ENCODE data around the gene PTPRN2.

DNA sequence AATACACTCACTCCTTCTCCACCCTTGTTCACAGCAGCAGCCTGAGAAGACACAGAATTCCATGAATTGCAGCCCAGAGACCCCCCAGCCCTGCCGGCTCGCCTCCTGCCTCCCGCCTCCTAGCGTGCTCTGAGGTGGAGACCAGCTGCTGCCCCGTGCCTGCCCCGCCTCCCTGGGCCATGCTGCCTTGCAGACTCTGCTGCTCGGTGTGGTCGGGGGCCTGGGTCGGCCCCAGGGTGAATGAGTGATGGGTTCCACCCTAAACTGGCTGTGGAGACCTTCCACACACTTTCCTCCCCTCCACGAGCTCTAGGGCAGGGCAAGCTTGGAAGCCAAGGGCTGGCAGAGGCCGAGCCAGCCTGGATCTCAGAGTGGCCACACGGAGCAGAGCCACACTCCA, 771.5 kb downstream of the PTPRN2 start:
- TF ChIP-seq, protein P1, sequence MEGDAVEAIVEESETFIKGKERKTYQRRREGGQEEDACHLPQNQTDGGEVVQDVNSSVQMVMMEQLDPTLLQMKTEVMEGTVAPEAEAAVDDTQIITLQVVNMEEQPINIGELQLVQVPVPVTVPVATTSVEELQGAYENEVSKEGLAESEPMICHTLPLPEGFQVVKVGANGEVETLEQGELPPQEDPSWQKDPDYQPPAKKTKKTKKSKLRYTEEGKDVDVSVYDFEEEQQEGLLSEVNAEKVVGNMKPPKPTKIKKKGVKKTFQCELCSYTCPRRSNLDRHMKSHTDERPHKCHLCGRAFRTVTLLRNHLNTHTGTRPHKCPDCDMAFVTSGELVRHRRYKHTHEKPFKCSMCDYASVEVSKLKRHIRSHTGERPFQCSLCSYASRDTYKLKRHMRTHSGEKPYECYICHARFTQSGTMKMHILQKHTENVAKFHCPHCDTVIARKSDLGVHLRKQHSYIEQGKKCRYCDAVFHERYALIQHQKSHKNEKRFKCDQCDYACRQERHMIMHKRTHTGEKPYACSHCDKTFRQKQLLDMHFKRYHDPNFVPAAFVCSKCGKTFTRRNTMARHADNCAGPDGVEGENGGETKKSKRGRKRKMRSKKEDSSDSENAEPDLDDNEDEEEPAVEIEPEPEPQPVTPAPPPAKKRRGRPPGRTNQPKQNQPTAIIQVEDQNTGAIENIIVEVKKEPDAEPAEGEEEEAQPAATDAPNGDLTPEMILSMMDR (conservative IDR thresholded peaks at IDR 0.05; ENCODE audit: low read length), result no peak
- TF ChIP-seq EZH2phosphoT487 (IDR thresholded peaks at IDR 0.05; ENCODE audit: borderline replicate concordance, low read depth, low read length), result no peak

Data from OCI-LY7 (cell line).